Ovary (tissue), 9 donors: ENCODE measurements around the gene KCNMB2. TPM values are rescaled to one million over a fixed set of nuclear protein-coding genes. Genes with fewer than 3 reads are reported as not detected.

Experiments used
- DNase-seq, 5 donors: peaks; one replicate each; pipeline ENCODE4 v3.0.0-alpha.2; 2019 to 2020
- H3K27ac ChIP-seq, 2 donors: fragments of 200-600 bp; one replicate each; pipeline versions ENCODE4 v1.5.1 to v1.8.0; 2019 to 2022
- H3K27me3 ChIP-seq: fragments of 200-600 bp; one replicate; pipeline ENCODE4 v1.8.0; 2022
- H3K36me3 ChIP-seq: fragments of 200-600 bp; sonication (generic); one replicate; pipeline ENCODE4 v1.5.1; 2019
- H3K4me1 ChIP-seq: one replicate; pipeline ENCODE4 v1.8.1; 2013; ENCODE audit warnings: mild to moderate bottlenecking, moderate library complexity; ENCODE audit not compliant: insufficient read depth
- H3K4me3 ChIP-seq: fragments of 200-600 bp; sonication (generic); one replicate; pipeline ENCODE4 v1.5.1; 2017
- H3K9me3 ChIP-seq, 2 donors: fragments of 200-600 bp in 1 of 2; sonication (generic) in 1 of 2; one replicate each; pipeline versions ENCODE4 v1.5.1 to v1.8.1; 2013 to 2019; ENCODE audit warnings: mild to moderate bottlenecking in 1 of 2, moderate library complexity in 1 of 2
- CTCF ChIP-seq, 3 donors: fragments of 450-650 bp in 2 of 3; fragments of 200-600 bp in 1 of 3; IDR thresholded peaks; one replicate each; pipeline versions ENCODE4 v1.5.1 to v1.8.0; 2016 to 2022; ENCODE audit warnings: antibody characterized with exemption in 3 of 3, mild to moderate bottlenecking in 1 of 3
- EP300 ChIP-seq: sonication (generic); formaldehyde crosslinking; IDR thresholded peaks from one replicate; pipeline ENCODE4 v1.6.1; 2017; ENCODE audit warnings: antibody characterized with exemption
- POLR2A ChIP-seq: fragments of 450-650 bp; IDR thresholded peaks from one replicate; pipeline ENCODE4 v1.6.1; 2017; ENCODE audit warnings: antibody characterized with exemption, mild to moderate bottlenecking, moderate library complexity
- WGBS, 3 donors: extraction: QIAGEN DNeasy Blood & Tissue Kit in 1 of 3; methylation state at CpG; one replicate each; pipeline versions ENCODE4 v1.1.5 to v1.1.7; 2013 to 2017; 5-methylcytosine and 5-hydroxymethylcytosine counted together
- intact Hi-C, 4 donors: fragments of 100-400 bp; cut with DNase I; formaldehyde crosslinking; loops; one replicate each; pipeline versions ENCODE4 v1.11.0 to v1.15.1; 2022 to 2023
- polyA plus RNA-seq, 2 donors: library from polyadenylated mRNA; stranded (reverse); fragments of 200-250 nt in 1 of 2; fragments of 350-450 nt in 1 of 2; fragmentation: Illumina TruSeq in 1 of 2; extraction: RNeasy Lipid Tissue Mini Kit (QIAGEN cat#74804) in 1 of 2; gene quantifications; one replicate each; pipeline ENCODE4 v1.2.3, GENCODE V29; 2013 to 2014
- total RNA-seq, 7 donors: library from RNA; depleted of rRNA in 2 of 7; stranded (reverse); fragments of >200 nt in 2 of 7; fragmentation: NEBNext Ultra II Directional in 3 of 7; extraction: Animal tissue kit (Norgen Biotek cat#: 25700) in 3 of 7; gene quantifications; one replicate each; pipeline versions ENCODE4 v1.1.0 to v1.2.4, GENCODE V29; 2016 to 2023
- donor health status: DM: no; HTN: no; CAD: no; lungs with moderate emphysema.
- donor health status: DM: no; HTN: no; CAD: no.
- donor health status: Bipolar disorder and iron deficiency.
- donor health status: DM: yes; HTN: yes; CAD: no.
- donor health status: DM: no; HTN: no; CAD: no.
- donor health status: DM: yes; HTN: yes; CAD: no.

KCNMB2 gene
- total and polyA plus RNA-seq, 9 donors = 5.7 to 11.6 (median 7.5) TPM

- no peaks in the 10 kb centered on the region for H3K9me3 ChIP-seq
- DNase-seq = no peak
- H3K27me3 ChIP-seq = no peaks in the 10 kb centered on the region
- no peaks in the 10 kb centered on the region for H3K36me3 ChIP-seq
- intact Hi-C loops = no loop called here
- H3K27ac ChIP-seq = no peak overlapping the region
- H3K4me3 ChIP-seq = no peak overlapping the region
- TF ChIP-seq EP300 (no peak), POLR2A (no peak), CTCF (IDR thresholded peaks at IDR 0.05) (no peak)
- WGBS, 3 donors = 74 to 88% (median 80%) methylated on average over 3 of the region's 3 CpGs
- H3K4me1 ChIP-seq = no peaks in the 10 kb centered on the region
These were observed 298.8 kb downstream of the KCNMB2 start for GRCh38 chr3:178835033-178835432.

DNA sequence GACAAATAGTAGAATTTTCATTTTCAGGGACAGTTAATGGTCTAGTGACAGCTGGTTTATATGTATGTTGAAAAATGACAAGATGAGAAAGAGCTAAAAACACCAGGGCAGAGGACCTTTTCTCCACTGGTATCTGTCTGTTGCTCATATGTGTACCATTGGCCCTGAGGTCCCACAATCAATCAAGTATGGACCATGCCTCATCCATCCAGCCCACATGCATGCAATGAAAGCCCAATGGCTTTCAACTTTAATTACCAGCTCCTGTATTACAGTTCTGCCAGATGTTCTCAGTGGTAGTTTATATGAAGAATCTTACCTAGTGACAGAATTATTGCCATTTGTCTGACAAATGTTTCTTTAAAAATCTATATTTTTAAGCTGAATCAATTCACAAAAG is 301.3 kb downstream of the KCNMB2 start:
- no peak for DNase-seq
- Histone ChIP-seq H3K27me3 (no peaks in the 10 kb centered on the region), H3K4me1 (no peaks in the 10 kb centered on the region), H3K9me3 (no peaks in the 10 kb centered on the region), H3K4me3 (no peak overlapping the region), H3K27ac (no peak overlapping the region), H3K36me3 (no peaks in the 10 kb centered on the region)
- intact Hi-C loops = no loop called here
- TF ChIP-seq CTCF (IDR thresholded peaks at IDR 0.05) (no peak), EP300 (no peak), POLR2A (no peak)

DNA sequence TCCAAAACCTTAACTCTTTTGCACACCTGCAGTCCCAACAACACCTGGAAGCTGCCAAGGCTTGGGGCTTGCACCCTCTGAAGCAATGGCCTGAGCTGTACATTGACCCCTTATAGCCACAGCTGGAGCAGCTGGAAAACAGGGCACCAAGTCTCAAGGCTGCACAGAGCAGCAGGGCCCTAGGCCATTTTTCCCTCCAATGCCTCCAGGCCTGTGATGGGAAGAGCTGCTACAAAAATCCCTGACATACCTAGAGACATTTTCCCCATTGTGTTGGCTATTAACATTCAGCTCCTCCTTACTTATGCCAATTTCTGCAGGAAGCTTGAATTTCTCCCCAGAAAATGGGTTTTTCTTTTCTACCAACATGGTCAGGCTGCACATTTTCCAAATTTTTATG is 304.4 kb downstream of the KCNMB2 start:
- TF ChIP-seq POLR2A (no peak), CTCF (IDR thresholded peaks at IDR 0.05) (no peak), EP300 (no peak)
- no peaks in the 10 kb centered on the region for H3K4me1 ChIP-seq
- H3K9me3 ChIP-seq = no peaks in the 10 kb centered on the region
- no peak for DNase-seq
- H3K36me3 ChIP-seq = no peaks in the 10 kb centered on the region
- H3K27ac ChIP-seq = no peak overlapping the region
- H3K27me3 ChIP-seq = no peaks in the 10 kb centered on the region
- intact Hi-C loops = no loop called here
- H3K4me3 ChIP-seq = no peak overlapping the region

- TF ChIP-seq EP300 (no peak), CTCF (IDR thresholded peaks at IDR 0.05) (no peak), POLR2A (no peak)
- no peak overlapping the region for H3K4me3 ChIP-seq
- no peaks in the 10 kb centered on the region for H3K4me1 ChIP-seq
- H3K27ac ChIP-seq = no peak overlapping the region
- H3K36me3 ChIP-seq = no peaks in the 10 kb centered on the region
- H3K9me3 ChIP-seq = no peaks in the 10 kb centered on the region
- intact Hi-C loops = no loop called here
- no peaks in the 10 kb centered on the region for H3K27me3 ChIP-seq
- no peak for DNase-seq
These were observed 304.8 kb downstream of the KCNMB2 start for GRCh38 chr3:178841011-178841410.

- Histone ChIP-seq H3K27ac (no peak overlapping the region), H3K4me3 (no peak overlapping the region), H3K36me3 (no peaks in the 10 kb centered on the region), H3K9me3 (no peaks in the 10 kb centered on the region), H3K27me3 (no peaks in the 10 kb centered on the region), H3K4me1 (no peaks in the 10 kb centered on the region)
- WGBS, 3 donors = 88 to 92% (median 89%) methylated on average over 2 of the region's 2 CpGs
- no peak for DNase-seq
- no peak for TF ChIP-seq CTCF (IDR thresholded peaks at IDR 0.05)
- no peak for TF ChIP-seq POLR2A
- no peak for TF ChIP-seq EP300
- intact Hi-C loops = no loop called here
These were observed 308.7 kb downstream of the KCNMB2 start for GRCh38 chr3:178844916-178845315.
